SK-N-MC (cell line): ENCODE measurements around the gene ZNF423.

Source experiments
- EZH2 ChIP-seq: fragments of 200-600 bp; sonication (generic); IDR thresholded peaks from one replicate; pipeline ENCODE4 v1.6.1; 2017; ENCODE audit warnings: antibody characterized with exemption
- POLR2AphosphoS5 ChIP-seq: IDR thresholded peaks from 2 replicates; pipeline ENCODE4 v1.6.1; 2012; ENCODE audit warnings: mild to moderate bottlenecking, low read depth, low read length, borderline replicate concordance

DNA sequence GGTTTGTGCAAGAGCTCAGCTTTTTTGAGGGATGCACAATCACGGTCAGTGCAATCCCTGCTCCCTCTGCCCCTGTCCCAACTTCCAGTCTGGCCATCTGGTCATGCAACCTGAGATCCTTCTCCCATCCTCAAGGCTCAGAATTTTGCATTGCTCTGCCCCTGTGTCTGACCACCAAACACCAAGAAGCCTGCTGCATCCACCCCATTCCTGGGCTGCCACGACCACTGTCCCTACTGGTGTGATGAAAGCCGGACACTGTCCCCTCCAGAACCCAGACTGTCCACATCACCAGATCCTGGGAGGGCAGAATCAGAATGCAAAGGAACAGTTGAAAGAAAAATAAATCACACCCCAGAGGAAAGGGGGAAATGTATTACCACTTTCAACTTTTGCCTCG lies 251.3 kb downstream of the ZNF423 start:
- TF ChIP-seq POLR2AphosphoS5 = no peak
- TF ChIP-seq EZH2 = no peak
